Esophagus muscularis mucosa (tissue), 4 donors: ENCODE measurements around the gene NEDD8. TPM values are rescaled to one million over a fixed set of nuclear protein-coding genes. Genes with fewer than 3 reads are reported as not detected.

Source experiments
- DNase-seq: peaks from one replicate; pipeline ENCODE4 v3.0.0-alpha.2; 2017; ENCODE audit errors: extremely low spot score
- H3K27ac ChIP-seq, 4 donors: fragments of 200-600 bp; sonication (generic); replicated peaks in 1 of 4; 1 replicate in 3 of 4; 2 replicates in 1 of 4; pipeline ENCODE4 v1.5.1; 2016 to 2019; ENCODE audit warnings: mild to moderate bottlenecking in 1 of 4
- H3K27me3 ChIP-seq, 4 donors: fragments of 200-600 bp; sonication (generic); one replicate each; pipeline versions ENCODE4 v1.5.1 to v1.6.0; 2016 to 2019
- H3K36me3 ChIP-seq, 4 donors: fragments of 200-600 bp; sonication (generic); one replicate each; pipeline ENCODE4 v1.5.1; 2016 to 2019
- H3K4me1 ChIP-seq, 4 donors: fragments of 200-600 bp; sonication (generic); one replicate each; pipeline ENCODE4 v1.5.1; 2016 to 2019
- H3K4me3 ChIP-seq, 4 donors: fragments of 200-600 bp; sonication (generic); 1 replicate in 2 of 4; 2 replicates in 2 of 4; pipeline ENCODE4 v1.5.1; 2016 to 2019; ENCODE audit warnings: mild to moderate bottlenecking in 4 of 4, moderate library complexity in 1 of 4
- H3K9me3 ChIP-seq, 4 donors: fragments of 200-600 bp; sonication (generic); 1 replicate in 3 of 4; 2 replicates in 1 of 4; pipeline ENCODE4 v1.5.1; 2016 to 2019
- EP300 ChIP-seq: sonication (generic); formaldehyde crosslinking; IDR thresholded peaks from one replicate; pipeline ENCODE4 v1.6.1; 2017; ENCODE audit warnings: antibody characterized with exemption
- POLR2A ChIP-seq: fragments of 450-650 bp; IDR thresholded peaks from one replicate; pipeline ENCODE4 v1.6.1; 2017; ENCODE audit warnings: antibody characterized with exemption, moderate library complexity, mild to moderate bottlenecking, low read depth
- POLR2AphosphoS5 ChIP-seq, 2 donors: sonication (generic); formaldehyde crosslinking; IDR thresholded peaks; one replicate each; pipeline ENCODE4 v1.6.1; 2017; ENCODE audit warnings: antibody characterized with exemption in 2 of 2
- WGBS: methylation state at CpG from one replicate; pipeline ENCODE4 v1.1.5; 2018; 5-methylcytosine and 5-hydroxymethylcytosine counted together
- intact Hi-C: fragments of 100-400 bp; cut with DNase I; formaldehyde crosslinking; loops from one replicate; pipeline ENCODE4 v1.15.1; 2023
- total RNA-seq, 4 donors: library from RNA; depleted of rRNA; stranded (reverse); fragments of >200 nt; gene quantifications; one replicate each; pipeline versions ENCODE4 v1.1.0 to v1.2.1, GENCODE V29; 2016
- TF ChIP-seq, protein P1 (sequence below), 3 experiments: fragments of 200-600 bp in 2 of 3; fragments of 450-650 bp in 1 of 3; sonication (generic) in 2 of 3; IDR thresholded peaks; one replicate each; pipeline ENCODE4 v1.5.1; 2017 to 2019; ENCODE audit warnings: antibody characterized with exemption in 3 of 3, mild to moderate bottlenecking in 2 of 3, moderate library complexity in 1 of 3

Gene NEDD8
- total RNA-seq, 4 donors from 2014 or later: 117 to 152 (median 131) TPM

DNA sequence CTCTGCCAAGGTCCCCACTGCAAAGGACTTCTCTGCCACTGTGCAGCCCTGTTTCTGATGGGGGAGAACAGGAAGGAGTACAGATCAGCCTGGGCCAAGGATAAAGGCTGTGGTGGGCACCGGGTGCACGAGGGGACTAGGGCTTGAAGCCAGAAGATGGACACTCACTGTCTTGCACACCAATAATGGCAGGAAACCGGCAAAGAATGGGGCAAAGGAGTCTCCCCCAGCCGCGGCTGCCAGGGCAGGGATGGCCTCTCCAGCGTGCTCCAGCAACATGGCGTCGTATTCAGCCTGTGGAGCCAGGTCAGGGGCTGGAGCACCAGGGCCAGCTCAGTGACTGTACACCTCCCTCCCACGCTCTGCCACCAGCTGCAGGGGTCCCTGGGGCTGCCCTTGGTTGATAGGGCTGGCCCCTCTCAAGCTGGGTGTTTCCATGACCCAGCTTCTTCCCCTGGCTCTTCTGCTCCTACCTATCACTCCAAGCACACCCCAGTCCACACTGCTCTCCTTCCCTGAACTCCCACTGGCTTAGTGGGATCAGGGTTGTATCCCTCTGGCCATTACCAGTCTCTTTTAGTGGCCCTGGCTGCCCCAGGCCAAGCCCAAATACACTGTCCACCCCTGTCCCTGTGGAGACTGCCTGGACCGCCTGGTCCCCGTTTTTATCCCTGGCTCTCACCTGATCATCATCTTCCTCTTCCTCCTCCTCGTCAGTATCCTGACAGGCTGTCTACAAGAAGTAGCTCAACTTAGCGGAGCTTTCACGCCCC is 49.9 kb downstream of the NEDD8 start:
- Histone ChIP-seq H3K4me3 (no peak overlapping the region), H3K36me3 (peaks cover 67 to 98% (median 95%) of the 10 kb centered on the region in 4 donors), H3K27ac (no peak overlapping the region), H3K4me1 (peaks cover 13 to 21% (median 21%) of the 10 kb centered on the region in 4 donors), H3K27me3 (no peaks in the 10 kb centered on the region), H3K9me3 (no peaks in the 10 kb centered on the region)
- no peak for DNase-seq
- TF ChIP-seq, protein P1, sequence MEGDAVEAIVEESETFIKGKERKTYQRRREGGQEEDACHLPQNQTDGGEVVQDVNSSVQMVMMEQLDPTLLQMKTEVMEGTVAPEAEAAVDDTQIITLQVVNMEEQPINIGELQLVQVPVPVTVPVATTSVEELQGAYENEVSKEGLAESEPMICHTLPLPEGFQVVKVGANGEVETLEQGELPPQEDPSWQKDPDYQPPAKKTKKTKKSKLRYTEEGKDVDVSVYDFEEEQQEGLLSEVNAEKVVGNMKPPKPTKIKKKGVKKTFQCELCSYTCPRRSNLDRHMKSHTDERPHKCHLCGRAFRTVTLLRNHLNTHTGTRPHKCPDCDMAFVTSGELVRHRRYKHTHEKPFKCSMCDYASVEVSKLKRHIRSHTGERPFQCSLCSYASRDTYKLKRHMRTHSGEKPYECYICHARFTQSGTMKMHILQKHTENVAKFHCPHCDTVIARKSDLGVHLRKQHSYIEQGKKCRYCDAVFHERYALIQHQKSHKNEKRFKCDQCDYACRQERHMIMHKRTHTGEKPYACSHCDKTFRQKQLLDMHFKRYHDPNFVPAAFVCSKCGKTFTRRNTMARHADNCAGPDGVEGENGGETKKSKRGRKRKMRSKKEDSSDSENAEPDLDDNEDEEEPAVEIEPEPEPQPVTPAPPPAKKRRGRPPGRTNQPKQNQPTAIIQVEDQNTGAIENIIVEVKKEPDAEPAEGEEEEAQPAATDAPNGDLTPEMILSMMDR (IDR thresholded peaks at IDR 0.05): no peak
- TF ChIP-seq POLR2A (no peak), POLR2AphosphoS5 (IDR thresholded peaks at IDR 0.05) (no peak), EP300 (no peak)
- WGBS: 86% methylated on average over 14 of the region's 14 CpGs
- intact Hi-C loops: no loop called here

DNA sequence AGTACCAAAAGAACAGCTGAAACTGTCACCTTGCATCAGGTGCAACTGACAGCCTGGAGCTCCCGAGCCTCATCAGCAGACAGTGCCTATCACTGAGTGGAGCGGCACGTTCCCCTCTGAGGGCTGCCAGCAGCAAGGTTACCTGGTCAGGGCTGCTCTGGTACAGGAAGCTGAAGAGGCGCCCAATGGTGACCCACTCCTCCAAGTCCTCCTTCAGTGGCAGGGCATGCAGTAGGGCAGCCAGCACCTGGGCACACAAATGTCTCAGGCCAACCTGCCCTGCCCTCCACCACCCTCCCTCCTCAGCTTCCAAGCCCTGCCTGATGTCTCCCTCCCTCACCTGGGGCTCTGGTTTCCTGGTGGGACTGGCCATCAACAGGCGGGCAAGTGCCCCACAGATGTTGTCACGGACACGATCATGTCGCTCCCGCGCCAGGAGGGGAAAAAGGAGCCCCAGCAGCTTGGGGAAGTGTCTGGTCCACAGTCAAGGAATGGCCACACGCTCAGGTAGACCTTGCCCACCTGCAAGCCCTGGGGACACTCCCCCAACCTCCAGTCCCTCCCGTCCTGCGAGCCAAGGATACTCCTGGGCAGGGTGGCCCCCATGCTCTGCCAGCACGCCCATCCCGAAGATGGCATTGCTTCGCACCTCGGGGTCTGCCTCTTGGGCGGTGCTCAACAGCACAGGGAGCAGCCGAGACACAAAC is 50.6 kb downstream of the NEDD8 start:
- Histone ChIP-seq H3K36me3 (peaks cover 62 to 100% (median 98%) of the 10 kb centered on the region in 4 donors), H3K4me3 (no peak overlapping the region), H3K4me1 (peaks cover 11 to 17% (median 16%) of the 10 kb centered on the region in 4 donors), H3K27ac (peak overlapping the region in 1 of 4 donors; percentile 81), H3K27me3 (no peaks in the 10 kb centered on the region), H3K9me3 (no peaks in the 10 kb centered on the region)
- TF ChIP-seq EP300: no peak
- no peak for TF ChIP-seq POLR2AphosphoS5 (IDR thresholded peaks at IDR 0.05)
- TF ChIP-seq POLR2A: no peak
- TF ChIP-seq, protein P1 (IDR thresholded peaks at IDR 0.05): no peak
- no peak for DNase-seq
- 87% methylated on average over 8 of the region's 19 CpGs for WGBS
- intact Hi-C loops: no loop called here

DNA sequence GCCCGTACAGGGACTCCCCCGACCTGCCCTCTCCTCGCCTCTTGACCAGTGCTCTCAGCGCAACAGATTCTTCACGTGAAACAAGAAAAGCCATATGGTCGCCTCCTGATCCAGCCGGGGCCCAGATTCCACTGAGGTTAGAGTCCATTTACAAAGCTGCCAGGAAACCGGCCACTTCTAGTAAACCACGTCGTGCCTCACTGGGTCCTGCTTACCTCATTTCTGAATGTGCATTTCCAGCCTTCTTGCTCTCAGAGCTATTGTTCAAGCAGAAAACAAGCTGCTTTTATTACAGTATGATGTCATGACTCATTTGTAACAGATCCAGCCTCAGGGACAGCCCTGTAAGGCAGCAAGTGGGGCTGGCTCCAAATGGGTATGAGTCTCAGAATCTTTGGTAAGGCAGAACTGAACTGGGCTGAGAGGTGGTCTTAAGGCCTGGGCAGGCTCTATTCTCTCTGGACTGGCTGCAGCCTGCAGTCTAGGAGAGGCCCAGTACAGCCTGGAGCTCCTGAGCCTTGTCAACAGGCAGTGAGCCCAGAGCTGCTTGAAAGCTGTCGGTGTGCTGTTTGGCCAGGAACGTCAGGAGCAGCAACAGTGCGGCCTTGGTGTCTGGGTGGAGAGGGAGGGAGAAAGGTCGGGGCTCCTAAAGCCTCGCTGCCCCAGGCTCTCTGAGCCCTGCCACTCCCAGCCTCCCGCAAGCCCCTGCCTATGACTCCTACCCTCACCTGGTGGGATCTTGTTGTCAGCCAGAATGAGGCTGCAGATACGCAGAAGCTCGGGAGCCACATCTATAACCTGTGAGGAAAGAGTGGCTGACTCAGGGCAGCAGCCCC is 52.0 kb downstream of the NEDD8 start:
- no peak for DNase-seq
- WGBS: 72% methylated on average over 18 of the region's 18 CpGs
- Histone ChIP-seq H3K27me3 (no peaks in the 10 kb centered on the region), H3K4me3 (no peak overlapping the region), H3K36me3 (peaks cover 48 to 93% (median 90%) of the 10 kb centered on the region in 4 donors), H3K9me3 (no peaks in the 10 kb centered on the region), H3K4me1 (peaks cover 11 to 17% (median 16%) of the 10 kb centered on the region in 4 donors), H3K27ac (peak overlapping the region; percentile 72 to 81 (median 76))
- intact Hi-C loops: no loop called here
- TF ChIP-seq POLR2AphosphoS5 (IDR thresholded peaks at IDR 0.05): peak; percentile 7 to 38
- TF ChIP-seq, protein P1 (IDR thresholded peaks at IDR 0.05): no peak

DNA sequence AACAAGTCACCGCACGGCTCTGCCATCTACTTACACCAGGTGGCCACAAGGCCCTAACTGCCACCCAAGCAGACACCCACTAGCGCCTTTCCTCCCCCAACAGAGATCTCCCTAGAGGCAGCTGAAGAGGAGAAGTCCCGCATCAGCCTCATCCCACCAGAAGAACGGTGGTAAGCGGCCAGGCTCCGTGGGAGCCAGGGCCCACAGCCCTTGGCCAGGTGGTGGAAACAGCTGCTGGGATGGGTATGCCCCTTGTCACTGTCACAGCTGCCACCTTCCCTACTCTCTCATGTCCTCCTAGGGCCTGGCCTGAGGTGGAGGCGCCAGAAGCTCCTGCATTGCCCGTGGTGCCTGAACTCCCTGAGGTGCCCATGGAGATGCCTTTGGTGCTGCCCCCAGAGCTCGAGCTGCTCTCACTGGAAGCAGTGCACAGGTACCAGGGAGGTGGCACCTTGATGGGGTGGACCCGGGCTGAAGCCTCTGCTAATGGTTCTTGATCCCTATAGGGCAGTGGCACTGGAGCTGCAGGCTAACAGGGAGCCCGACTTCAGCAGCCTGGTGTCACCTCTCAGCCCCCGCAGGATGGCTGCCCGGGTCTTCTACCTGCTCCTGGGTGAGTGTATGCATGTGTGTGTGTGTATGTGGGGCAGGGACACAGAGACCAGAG is 52.7 kb downstream of the NEDD8 start:
- H3K9me3 ChIP-seq: no peaks in the 10 kb centered on the region
- H3K36me3 ChIP-seq: peaks cover 42 to 89% (median 82%) of the 10 kb centered on the region in 4 donors
- no peak overlapping the region for H3K4me3 ChIP-seq
- H3K27me3 ChIP-seq: no peaks in the 10 kb centered on the region
- WGBS: 89% methylated on average over 9 of the region's 14 CpGs
- peak overlapping the region; percentile 72 to 81 (median 76) for H3K27ac ChIP-seq
- peaks cover 11 to 17% (median 16%) of the 10 kb centered on the region in 4 donors for H3K4me1 ChIP-seq
- DNase-seq: no peak
- intact Hi-C loops: no loop called here
- TF ChIP-seq, protein P1 (IDR thresholded peaks at IDR 0.05): no peak
- no peak for TF ChIP-seq POLR2A
- TF ChIP-seq EP300: no peak
- no peak for TF ChIP-seq POLR2AphosphoS5 (IDR thresholded peaks at IDR 0.05)
